ENCODE results near the gene SMIM22.
A peak's percentile ranks its signal among the peaks of the same experiment; 100 is the strongest.

Gene SMIM22

DNA sequence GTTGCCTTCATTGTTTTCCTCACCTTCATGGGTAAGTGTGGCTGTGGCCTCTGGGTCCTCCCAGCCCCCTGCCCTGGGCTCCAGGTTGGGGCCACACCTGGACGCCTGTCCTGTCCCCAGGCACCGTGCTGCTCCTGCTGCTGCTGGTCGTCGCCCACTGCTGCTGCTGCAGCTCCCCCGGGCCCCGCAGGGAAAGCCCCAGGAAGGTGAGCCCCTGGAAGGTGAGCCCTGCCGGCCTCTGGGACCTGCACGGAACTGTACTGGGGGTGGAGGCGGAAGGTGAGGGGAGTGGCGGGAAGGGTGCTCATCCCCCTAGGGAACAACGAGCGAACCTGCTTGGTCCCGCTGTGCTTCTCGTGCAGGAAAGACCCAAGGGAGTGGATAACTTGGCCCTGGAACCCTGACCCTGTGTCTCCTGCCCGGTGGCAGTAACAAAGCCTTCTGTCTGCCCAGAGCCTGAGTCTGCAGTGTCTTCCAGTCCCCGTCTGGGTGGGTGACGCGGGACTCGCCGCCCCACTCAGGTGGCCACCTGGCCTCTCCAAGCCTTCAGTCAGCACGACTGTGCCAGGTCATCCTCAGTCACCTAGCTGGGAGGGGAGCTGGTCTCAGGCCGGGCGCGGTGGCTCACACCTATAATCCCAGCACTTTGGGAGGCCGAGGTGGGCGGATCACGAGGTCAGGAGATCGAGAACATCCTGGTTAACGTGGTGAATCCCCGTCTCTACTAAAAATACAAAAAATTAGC lies 831 bp downstream of the SMIM22 start:
- DNase-seq (ENCODE audit: low spot score), result no peak

DNA sequence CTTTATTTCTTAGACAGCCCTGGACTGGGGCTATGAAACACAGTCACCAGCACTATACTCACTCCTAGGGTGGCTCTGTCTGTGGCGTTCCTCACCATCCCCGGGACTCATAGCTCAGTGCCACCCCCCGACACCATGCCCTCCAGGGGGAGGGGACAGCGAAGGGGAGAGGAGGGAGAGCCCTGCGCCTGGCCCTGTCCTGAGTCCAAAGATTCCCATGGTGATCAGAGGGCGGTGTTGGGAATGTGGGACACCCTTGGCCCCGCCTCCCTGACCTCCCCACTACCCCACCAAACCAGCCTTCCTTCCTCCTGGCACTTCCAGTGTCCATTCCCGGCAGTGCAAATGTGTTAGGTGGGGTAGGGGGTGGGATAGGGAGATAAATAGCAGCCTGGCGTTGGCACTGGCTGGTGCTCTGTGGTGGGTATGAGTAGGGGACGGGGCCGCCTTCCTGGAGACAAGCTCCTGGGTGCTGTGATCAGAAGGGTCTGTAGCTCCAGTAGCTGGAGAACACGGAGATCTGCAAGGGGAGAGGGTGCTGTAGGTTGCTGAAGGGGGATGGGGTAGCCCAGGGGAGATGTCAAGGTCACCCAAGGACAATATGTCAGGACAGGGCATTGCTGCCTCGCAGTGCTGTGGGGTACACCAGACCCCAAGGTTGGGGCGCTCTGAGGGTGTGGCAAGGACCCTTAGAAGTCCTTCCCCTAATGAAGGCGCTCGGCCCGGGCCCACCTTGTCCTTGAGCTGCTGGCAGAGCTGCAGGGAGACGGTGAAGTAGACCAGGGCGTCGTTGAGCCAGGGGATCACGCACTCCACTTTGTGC lies 2.0 kb downstream of the SMIM22 start:
- DNase-seq (ENCODE audit: low spot score), result no peak

DNA sequence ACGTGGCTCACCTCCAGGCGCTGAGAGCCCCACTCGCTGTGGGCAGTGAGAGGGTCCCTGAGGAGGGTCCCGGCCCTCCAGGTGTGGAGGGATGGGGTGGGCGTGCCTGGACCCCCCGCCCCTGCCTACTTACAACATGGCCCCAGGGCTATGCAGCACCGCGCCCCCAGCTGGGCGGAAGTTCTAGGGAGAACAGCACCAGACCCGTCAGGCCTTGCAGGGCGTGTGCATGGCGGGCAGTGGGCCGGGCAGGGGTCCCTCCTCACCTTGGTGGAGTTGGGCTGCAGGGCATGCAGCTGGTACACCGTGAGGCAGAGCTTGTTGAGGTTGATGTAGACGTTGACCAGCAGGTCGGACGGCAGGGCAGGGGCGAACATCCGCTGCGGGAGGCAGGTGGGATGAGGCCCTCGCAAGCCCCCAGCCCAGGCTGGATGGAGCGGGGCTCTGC lies 2.7 kb downstream of the SMIM22 start:
- DNase-seq (ENCODE audit: low spot score), result no peak

DNA sequence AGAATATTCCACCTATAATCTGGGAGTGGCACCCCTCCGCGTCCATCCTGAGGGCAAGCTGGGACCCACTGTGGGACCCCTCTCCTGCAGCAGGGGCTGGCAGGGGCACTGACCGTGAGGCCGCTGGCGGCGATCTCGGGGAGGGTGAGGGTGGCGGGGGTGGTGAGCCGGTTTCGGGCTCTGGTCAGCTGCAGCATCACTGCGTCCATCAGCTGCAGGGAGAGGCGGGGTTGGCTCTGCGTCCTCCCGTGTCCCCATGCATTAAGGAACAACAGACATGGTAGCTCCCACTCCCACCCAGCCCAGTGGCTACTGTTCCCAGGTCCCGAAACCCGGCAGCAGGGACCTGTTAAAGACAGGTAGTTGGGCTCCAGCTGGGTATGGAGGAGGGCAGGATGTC lies 3.3 kb downstream of the SMIM22 start:
- DNase-seq (ENCODE audit: low spot score), result no peak

DNA sequence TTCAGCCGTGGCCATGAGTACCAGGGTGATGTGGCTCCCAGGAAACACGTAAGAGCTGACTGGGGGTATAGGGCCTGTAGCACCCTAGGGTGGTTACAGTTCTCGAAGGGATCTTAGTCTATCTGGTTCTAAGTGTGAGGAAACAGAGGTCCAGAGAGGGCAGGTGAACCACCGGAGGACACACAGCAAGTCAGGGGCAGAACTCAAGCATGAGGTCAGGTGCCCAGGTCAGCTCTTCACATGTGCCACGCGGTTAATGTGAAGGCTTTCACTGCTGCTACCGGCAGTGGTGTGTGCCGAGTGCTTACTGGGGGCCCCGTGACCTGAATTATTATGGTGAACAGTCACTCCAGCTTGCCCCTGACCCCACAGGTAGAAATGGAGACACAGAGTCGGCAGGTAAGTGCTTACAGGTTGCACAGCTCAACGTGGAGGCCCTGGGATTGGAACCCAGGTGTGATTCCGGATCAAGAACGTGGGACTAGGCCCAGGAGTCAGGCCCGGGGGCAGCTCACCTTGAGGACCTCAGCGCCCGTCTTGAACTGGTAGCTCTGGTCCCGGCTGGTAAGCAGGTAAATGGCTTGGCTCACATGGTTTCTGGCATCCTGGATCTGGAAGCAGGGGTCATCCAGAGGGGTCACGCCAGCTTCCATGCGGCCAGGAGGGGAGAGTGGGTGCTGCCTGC lies 4.1 kb downstream of the SMIM22 start:
- no peak for DNase-seq (ENCODE audit: low spot score)

DNA sequence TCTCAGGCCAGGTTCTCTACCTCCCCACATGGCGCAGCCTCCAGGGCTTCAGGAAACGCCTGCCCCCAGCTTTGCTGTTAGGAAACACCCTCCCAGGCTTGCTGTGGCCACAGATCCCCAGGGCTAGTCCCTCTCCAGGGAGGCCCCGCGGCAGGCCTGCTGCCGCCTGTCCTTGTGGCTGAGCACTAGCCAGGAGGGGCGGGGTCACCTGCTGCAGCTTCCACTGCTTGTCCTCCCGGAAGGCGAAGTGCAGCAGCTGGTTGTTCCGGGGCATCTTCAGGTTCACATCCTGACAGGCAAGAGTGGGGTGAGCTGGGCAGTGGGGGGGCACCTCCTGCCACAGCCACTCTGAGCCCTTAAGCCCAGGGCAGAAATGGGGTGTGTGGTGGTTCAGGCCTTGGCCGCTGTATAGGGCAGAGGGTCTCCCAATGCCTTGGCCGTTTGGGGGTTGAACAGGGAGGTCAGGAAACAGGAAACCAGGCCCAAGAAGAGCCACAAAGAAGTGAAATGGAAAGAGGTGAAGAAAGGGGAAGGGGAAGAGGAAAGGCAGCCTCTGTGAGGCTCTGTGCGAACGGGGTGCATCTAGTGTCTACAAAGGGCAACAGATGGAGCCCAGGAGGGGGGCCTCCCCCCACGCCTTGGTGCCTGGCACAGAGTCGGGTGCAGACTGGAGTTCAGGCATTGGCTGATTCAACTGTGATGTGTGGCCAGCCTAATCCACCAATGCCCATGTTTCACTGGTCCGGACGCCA lies 5.3 kb downstream of the SMIM22 start:
- DNase-seq (ENCODE audit: low spot score), result no peak

DNA sequence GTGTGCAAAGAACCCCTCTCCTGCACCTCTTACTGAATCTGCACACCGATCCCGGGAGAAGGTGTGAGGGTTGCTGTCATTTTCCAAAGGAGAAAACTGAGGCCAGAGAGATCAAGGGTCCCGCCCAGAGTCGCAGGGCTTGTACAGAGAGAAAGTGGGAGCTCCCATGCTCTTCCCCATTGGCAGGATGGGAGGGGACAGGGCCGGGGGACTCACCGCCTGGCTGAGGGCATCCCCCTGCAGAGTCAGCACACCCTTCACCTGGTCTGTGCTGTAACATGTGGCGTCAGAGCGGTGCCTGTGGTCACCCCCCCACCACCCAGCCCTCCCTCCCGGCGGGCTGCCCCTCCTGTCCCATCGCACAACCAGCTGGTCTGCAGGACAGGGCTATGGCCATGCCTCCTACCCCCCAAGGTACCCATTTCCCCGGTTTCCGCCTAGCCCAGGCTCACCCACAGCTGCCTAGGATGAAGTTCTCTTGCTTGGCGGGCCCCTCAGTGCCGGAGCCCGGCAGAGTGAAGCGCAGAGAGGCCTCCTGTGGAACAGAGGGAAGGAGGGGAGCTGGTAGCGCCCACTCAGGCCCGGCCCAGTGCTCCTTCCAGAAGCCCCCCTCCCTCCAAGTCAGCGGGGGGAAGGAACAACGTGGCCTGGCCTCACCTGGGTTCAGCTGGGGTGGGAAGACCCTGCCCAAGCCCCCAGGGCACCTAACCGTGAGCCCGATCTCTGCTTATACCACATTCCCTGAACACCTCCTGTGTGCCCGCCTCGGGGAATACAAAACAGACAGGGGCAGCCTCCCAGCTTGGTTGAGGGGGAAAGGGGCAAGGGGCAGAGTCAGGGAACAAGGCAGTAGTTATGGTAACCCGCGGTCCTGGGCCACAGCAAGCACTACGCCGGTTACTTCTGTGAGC lies 6.1 kb downstream of the SMIM22 start:
- DNase-seq (ENCODE audit: low spot score), result no peak

DNA sequence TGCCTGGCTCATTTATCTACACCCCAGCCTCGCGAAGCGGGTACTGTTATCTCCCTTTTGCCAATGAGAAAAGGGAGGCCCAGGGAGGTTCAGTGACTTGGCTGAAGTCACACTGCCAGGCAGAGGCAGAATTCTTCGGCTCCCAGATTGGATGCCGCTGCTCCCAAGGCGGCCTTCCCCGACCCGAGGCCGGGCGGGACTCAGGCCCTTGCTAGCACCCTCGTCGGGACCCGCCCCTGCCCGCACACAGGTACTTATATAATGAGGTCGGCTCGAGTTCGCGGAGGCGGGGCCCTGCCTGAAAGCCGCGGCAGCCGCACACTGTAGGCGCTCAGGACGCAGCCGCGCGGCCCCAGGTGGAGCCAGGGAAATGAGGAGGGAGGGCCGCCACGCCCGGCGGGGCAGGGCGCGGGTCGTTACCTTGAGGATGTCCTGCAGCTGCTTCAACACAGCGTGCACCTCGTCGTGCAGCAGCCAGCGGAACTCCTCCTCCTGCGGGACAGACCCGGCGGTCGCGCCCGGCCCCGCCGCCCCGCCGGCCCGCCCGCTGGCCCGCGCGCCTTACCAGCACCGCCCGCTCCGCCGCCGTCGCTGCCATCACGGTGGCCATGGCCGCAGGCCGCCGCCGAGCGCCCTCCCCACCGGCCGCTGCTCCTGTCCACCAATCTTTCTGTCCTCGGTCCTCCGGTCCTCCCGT lies 6.9 kb downstream of the SMIM22 start, which contains the start of gene ROGDI:
Gene ROGDI, minus strand, starts transcription at position 672 of the 697 bp plus-strand sequence. Its CDS starts 62 bp downstream, at position 610.
- peak; percentile 92 for DNase-seq (ENCODE audit: low spot score)

DNA sequence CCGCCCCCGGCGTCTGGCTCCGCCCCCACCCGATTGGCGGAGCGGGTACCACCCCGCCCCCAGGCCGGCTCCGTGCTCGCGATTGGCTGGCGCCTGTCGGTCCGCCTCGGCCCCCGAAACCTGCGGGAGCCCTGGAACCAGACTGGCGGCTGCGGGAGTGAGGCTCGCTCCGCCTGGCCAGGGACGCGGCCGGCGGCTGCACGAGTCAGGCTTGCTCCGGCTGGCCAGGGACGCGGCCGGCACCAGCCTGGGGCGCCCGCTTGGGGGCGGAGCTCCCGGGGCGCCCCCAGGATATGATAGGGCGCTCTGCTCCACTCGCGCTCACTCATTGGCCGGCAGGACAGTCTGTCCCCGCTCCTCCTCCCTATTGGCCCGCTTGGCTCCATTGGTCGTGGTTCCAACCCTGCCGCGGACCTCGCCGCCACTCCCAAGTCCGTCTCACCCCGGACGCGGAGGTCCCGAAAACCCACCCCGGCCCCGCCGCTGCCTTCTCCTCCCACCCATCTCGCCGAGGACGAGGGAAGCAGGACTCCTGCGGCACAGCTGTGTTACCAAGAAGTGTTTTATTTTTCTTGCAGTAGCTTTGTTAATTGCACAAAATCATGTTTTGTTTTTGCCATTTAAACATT lies 7.6 kb downstream of the SMIM22 start:
- peak; percentile 92 for DNase-seq (ENCODE audit: low spot score)

DNA sequence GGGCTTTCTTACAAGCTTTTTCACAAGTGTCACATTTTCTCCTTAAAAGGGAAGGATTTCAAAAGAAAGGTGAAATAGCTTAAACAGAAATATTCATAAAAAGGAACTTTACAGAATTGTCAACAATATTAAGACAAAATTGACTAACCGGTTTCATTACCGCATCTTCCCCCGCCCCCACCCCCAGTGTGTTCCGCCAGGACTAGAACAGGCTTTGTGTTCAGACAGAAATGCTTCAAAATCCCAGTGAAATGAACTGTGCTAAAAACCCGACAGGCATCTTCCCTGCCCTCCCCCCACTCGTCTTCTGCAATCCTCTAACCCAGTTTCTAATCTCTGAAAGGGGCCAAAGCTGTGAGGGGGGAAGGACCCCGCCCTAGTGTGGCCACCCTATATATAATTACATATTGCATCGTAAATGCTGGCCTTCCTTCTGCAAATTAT lies 8.3 kb downstream of the SMIM22 start:
- DNase-seq (ENCODE audit: low spot score), result no peak

DNA sequence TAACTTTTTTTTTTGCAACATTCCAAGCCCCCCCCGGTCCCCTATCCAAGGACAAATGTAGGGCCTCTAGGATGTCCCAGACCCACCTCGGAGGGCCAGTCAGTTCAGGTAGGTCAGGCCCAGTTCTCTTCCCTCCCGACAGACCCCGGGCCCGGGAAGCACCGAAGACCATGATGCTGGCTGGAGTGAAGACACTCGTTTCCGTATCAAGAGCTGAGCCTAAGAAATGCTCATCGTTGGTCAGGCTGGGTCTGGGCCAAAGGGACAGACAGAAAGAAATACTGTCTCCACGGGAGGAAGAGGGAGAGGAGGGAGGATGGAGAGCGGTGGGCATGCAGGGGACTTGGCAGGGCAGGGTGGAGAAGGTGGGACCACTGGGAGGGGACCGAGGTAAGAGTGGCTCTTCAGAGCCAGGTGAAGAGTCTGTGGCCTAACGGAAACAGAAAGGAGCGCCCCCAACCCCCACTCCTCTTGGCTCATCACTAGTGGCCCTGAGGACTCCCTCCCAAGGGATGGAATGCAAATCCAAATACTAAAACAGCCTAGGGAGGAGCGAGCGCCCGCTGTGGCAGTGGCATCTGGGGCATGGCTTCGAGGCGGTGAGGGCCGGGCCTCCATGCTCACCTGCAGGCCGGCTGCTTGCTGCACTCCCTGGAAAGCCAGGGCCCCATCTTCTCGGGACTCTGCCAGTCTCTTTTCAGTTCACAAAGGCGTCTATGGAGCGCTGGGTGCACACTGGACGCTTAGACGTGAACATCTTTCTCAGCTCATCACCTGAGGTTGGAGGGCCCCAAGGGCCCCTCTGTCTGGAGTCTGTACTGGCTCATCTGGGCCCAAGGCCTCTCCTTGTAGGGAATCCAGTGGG lies 9.0 kb downstream of the SMIM22 start:
- DNase-seq (ENCODE audit: low spot score), result no peak

DNA sequence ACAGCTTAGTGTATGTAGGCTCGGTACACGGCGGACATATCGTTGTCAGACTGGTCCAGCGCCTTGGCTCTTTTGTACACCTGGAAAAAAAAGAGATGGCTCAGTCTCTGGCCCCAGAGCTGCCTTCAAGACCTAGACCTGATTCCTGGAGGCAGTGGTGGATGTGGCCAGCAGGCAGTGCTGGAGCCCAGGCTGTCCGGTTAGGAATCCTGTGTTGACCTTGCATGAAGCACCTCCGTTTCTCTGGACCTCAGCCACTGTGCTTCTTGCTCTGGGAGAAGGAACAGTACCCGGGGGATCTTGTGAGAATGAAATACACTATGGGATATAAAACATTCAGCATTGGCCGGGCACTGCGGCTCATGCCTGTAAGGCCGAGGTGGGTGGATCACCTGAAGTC lies 10.1 kb downstream of the SMIM22 start:
- no peak for DNase-seq (ENCODE audit: low spot score)

DNA sequence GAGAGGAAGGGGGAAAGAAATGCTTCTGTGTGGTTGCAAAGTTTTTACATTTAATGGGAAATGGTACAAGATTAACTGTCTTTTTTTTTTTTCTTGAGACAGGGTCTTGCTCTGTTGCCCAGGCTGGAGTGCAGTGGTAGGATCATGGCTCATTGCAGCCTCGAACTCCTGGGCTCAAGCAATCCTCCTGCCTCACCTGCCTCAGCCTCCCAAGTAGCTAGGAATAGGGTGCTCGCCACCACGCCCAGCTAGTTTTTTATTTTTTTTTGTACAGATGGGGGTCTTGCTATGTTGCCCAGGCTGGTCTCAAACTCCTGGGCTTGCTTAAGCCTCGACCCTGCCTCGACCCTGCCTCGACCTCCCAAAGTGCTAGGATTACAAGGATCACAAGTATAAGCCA lies 11.1 kb downstream of the SMIM22 start:
- no peak for DNase-seq (ENCODE audit: low spot score)

DNA sequence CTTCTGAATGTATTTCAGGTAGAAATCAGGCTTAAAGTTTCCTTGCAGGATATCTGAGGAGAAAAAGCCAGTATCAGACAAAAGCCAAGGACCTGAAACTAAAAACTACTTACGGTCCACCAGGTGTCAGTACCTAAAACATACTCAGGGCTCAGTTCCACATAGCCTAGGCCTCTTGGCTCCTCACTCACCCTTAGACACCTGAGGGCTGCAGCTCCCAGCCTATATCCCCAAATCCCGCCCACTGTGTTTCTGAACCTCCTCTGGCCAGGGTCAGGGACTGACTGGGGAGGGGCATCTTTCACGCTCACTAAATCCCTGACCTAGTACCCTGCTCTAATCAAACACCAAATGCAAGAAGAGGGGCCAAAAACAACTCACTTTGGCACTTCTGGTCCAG lies 16.1 kb downstream of the SMIM22 start:
- no peak for DNase-seq (ENCODE audit: low spot score)

DNA sequence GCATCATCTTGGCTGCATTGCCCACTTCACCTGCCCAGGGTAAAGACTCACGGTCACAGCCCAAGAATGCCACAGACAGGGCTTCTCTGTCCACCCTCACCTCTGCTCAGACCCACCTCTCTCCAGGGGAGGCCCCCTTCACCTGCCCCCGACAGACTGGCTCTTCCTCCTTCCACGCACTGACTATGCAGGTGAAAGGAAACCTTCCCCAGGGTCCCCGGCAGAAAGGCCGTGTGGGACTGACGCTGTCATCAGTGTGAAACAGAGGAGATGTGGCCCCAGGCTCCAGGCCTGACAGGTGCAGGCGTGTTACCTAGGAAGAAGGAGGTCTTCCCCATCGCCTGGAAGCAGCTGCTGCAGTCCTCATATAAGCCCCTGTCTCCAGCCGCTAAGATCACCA lies 16.6 kb downstream of the SMIM22 start:
- DNase-seq (ENCODE audit: low spot score), result no peak

DNA sequence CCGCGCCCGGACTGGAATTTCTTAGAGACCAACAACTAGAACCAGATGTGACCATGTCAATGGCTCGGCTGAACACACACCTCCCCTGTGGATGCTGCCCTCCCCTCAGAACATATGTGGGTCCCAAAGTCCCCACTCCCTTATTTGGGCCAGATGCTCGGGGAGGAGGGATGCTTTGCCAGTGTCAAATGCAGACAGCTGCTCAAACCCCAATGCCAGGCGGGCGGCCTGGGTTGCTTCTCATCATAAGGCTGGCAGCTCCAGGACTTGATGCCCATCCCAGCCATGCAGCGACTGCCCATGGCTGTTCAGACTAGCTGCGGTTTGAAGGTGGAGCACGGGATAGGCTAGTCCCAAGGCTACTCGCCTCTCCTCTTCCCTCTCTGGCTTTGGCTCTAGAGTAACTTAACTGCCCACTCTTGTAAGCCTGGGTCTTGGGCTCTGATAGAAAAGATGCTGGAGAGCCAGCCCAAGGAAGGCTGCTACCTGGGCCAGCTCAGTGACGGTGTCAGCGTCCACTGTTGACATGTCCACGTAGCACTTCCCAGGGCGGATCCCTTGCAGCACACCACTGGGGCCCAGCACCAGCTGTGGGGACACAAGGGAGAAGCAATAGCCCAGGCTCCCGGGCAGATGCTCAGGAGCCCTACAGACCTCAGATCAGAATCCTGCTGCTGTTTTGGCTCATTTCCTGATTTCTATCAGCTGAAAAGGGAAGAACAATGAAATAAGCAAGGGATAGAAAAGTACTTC lies 18.3 kb downstream of the SMIM22 start:
- DNase-seq (ENCODE audit: low spot score), result no peak

DNA sequence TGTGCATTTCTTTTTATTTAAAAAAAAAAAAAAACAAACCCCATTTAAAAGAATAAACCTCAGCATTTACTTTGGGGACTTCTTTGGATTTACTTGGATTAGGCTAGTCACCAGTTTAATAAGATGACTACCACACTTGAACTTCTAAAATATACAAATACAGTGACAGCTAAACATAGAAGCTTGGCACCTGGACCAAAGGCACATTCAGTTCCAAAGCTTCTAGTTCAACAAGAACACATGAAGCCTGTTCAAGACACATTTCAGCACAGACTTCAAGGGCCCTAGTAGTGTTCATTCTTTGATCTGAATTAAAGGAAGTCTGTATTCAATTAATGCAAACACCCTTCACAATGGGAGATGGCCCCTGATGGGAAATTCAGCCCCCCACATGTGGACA lies 18.9 kb downstream of the SMIM22 start:
- DNase-seq (ENCODE audit: low spot score), result no peak
